SU-DHL-6 (cell line): ENCODE results near the gene BANP.

Experiments used
- EZH2phosphoT487 ChIP-seq: fragments of 200-600 bp; sonication (generic), shearing (Covaris generic); conservative IDR thresholded peaks from 2 replicates; pipeline ENCODE4 v1.6.1; 2018; ENCODE audit warnings: mild to moderate bottlenecking, antibody characterized with exemption, low read length, moderate library complexity, mixed read lengths
- TF ChIP-seq, protein P1 (sequence below): fragments of 200-600 bp; sonication (generic); IDR thresholded peaks from one replicate; pipeline ENCODE4 v1.5.1; 2017; ENCODE audit warnings: antibody characterized with exemption, mild to moderate bottlenecking, low read length, moderate library complexity; ENCODE audit not compliant: insufficient read depth, poor library complexity, severe bottlenecking

GRCh38 chr16:88067530-88068411 is 116.5 kb downstream of the BANP start:
- TF ChIP-seq, protein P1, sequence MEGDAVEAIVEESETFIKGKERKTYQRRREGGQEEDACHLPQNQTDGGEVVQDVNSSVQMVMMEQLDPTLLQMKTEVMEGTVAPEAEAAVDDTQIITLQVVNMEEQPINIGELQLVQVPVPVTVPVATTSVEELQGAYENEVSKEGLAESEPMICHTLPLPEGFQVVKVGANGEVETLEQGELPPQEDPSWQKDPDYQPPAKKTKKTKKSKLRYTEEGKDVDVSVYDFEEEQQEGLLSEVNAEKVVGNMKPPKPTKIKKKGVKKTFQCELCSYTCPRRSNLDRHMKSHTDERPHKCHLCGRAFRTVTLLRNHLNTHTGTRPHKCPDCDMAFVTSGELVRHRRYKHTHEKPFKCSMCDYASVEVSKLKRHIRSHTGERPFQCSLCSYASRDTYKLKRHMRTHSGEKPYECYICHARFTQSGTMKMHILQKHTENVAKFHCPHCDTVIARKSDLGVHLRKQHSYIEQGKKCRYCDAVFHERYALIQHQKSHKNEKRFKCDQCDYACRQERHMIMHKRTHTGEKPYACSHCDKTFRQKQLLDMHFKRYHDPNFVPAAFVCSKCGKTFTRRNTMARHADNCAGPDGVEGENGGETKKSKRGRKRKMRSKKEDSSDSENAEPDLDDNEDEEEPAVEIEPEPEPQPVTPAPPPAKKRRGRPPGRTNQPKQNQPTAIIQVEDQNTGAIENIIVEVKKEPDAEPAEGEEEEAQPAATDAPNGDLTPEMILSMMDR = no peak
- no peak for TF ChIP-seq EZH2phosphoT487
